H1 (cell line): ENCODE data around the gene B9D2. TPM values are rescaled to one million over a fixed set of nuclear protein-coding genes. Genes with fewer than 3 reads are reported as not detected.

Source experiments
- BACH1 ChIP-seq: IDR thresholded peaks from 2 replicates; pipeline ENCODE4 v1.6.1; 2012; ENCODE audit warnings: low read length, improper control_type of control experiment
- EP300 ChIP-seq, 2 experiments: IDR thresholded peaks; 1 replicate in 1 of 2; 2 replicates in 1 of 2; pipeline ENCODE4 v1.6.1; 2011 to 2012; ENCODE audit warnings: low read depth in 2 of 2, low read length in 2 of 2, mild to moderate bottlenecking in 2 of 2, borderline replicate concordance in 1 of 2, inconsistent platforms in 1 of 2, moderate library complexity in 1 of 2
- GTF2F1 ChIP-seq: IDR thresholded peaks from 2 replicates; pipeline ENCODE4 v1.6.1; 2012; ENCODE audit warnings: low read depth, low read length, improper control_type of control experiment, borderline replicate concordance
- HDAC2 ChIP-seq, 2 experiments: fragments of 300-600 bp in 1 of 2; sonication (generic) in 1 of 2; IDR thresholded peaks; 2 replicates each; pipeline ENCODE4 v1.6.1; 2011 to 2012; ENCODE audit warnings: low read depth in 2 of 2, low read length in 2 of 2, mild to moderate bottlenecking in 2 of 2, moderate library complexity in 2 of 2, borderline replicate concordance in 1 of 2, inconsistent platforms in 1 of 2
- POU5F1 ChIP-seq: IDR thresholded peaks from 2 replicates; pipeline ENCODE4 v1.6.1; 2011; ENCODE audit warnings: low read depth, mild to moderate bottlenecking, low read length, moderate library complexity
- RBBP5 ChIP-seq: IDR thresholded peaks from 2 replicates; pipeline ENCODE4 v1.7.1; 2012; ENCODE audit warnings: low read depth, mild to moderate bottlenecking, inconsistent platforms, low read length, moderate library complexity, borderline replicate concordance
- SIRT6 ChIP-seq: IDR thresholded peaks from one replicate; pipeline ENCODE4 v1.7.1; 2012; ENCODE audit warnings: low read length, inconsistent platforms
- TEAD4 ChIP-seq: IDR thresholded peaks from 2 replicates; pipeline ENCODE4 v1.6.1; 2012; ENCODE audit warnings: low read depth, low read length, inconsistent platforms, mixed read lengths
- polyA plus RNA-seq, 7 experiments: library from polyadenylated mRNA; depleted of rRNA in 3 of 7; stranded (reverse) in 5 of 7; unstranded in 2 of 7; fragments of >200 nt in 5 of 7; fragments of 200-250 nt in 2 of 7; gene quantifications; 1 replicate in 5 of 7; 2 replicates in 1 of 7; 4 replicates in 1 of 7; pipeline versions ENCODE4 v1.2.1 to v1.2.3, GENCODE V29; 2011 to 2013; ENCODE audit warnings: missing spikeins in 2 of 7, mixed read lengths in 2 of 7
- total RNA-seq: library from RNA; stranded (reverse); fragmentation: NEBNext Ultra II Directional; extraction: Animal tissue kit (Norgen Biotek cat#: 25700); gene quantifications from 2 replicates; pipeline ENCODE4 v1.2.1, GENCODE V29; 2021

The B9D2 gene
- total and polyA plus RNA-seq, 2 of the 8 experiments (the other 6 are each of a cell fraction or from before 2014, with no cell fraction given): 4.9 to 6.3 TPM

DNA sequence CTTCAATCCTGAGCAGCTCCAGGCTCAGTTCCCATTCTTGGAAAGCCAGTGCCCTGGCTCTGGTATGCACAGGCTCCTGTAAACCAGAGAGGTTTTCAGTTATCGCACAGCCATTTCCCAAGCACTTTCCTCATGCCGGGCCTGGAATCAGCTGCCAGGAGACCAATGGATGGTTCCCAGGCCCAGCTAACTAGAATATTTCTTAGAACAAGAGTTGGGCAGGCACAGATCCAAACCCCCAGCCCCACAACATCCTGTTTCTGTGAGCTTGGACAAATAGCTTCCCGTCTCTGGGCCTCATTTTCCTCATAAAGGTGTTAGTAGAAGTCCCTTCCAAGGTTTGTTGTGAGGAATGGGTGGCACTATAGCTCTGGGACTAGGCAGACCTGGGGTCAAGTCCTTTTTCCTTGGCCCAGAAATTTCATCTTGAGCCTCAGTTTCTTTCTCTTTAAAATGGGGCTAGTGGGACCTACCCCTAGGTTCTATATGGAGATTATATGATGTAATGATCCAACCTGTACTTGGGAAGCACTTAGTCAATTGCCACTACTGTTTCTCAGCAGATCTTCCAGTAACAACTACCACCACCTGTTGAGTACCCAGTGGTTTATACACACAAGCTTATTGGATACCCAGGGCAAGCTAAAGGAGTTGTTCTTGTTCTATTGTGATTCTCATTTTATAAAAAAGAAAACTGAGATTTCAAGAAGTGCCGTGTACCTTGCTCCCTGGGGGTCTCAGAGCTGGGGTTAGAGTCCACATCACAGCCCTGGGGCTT is 59.1 kb downstream of the B9D2 start (continued):
- TF ChIP-seq BACH1 (no peak), TEAD4 (no peak), RBBP5 (no peak), GTF2F1 (no peak), SIRT6 (no peak), POU5F1 (no peak), EP300 (IDR thresholded peaks at IDR 0.05; ENCODE audit: borderline replicate concordance in 1 of 2, low read depth in 2 of 2, low read length in 2 of 2) (no peak), HDAC2 (IDR thresholded peaks at IDR 0.05; ENCODE audit: borderline replicate concordance in 1 of 2, low read depth in 2 of 2, low read length in 2 of 2) (no peak)

Other genes starting within 250 kb of the B9D2 start
- 0.34 TPM in 1 of 2 replicates, not detected in the other for gene CYP2F1, start 249.7 kb downstream of the B9D2 start, total RNA-seq
- 0.17 and 1.0 TPM in 2 replicates for gene CYP2F1, start 249.7 kb downstream of the B9D2 start, polyA plus RNA-seq (2011; rRNA removed)
- 245 and 267 TPM in 2 replicates for gene CYP2S1, start 170.9 kb downstream of the B9D2 start, total RNA-seq
- gene CYP2S1, start 170.9 kb downstream of the B9D2 start, polyA plus RNA-seq (2011; rRNA removed): 97.9 and 210 TPM in 2 replicates
- gene AXL, start 144.9 kb downstream of the B9D2 start, total RNA-seq: 51.0 and 53.3 TPM in 2 replicates
- gene AXL, start 144.9 kb downstream of the B9D2 start, polyA plus RNA-seq (2011; rRNA removed): 35.3 and 62.4 TPM in 2 replicates
- gene HNRNPUL1, start 99.8 kb downstream of the B9D2 start, total RNA-seq: 264 and 268 TPM in 2 replicates
- gene HNRNPUL1, start 99.8 kb downstream of the B9D2 start, polyA plus RNA-seq (2011; rRNA removed): 99.5 and 157 TPM in 2 replicates
- 21.1 and 27.1 TPM in 2 replicates for gene CCDC97, start 54.0 kb downstream of the B9D2 start, total RNA-seq
- 19.8 and 32.6 TPM in 2 replicates for gene CCDC97, start 54.0 kb downstream of the B9D2 start, polyA plus RNA-seq (2011; rRNA removed)
- 10.6 and 12.2 TPM in 2 replicates for gene TGFB1, start 10.2 kb downstream of the B9D2 start, total RNA-seq
- 1.7 and 6.5 TPM in 2 replicates for gene TGFB1, start 10.2 kb downstream of the B9D2 start, polyA plus RNA-seq (2011; rRNA removed)
- 4.2 and 5.3 TPM in 2 replicates for gene TMEM91, start 12.4 kb upstream of the B9D2 start, total RNA-seq
- 7.4 and 12.9 TPM in 2 replicates for gene TMEM91, start 12.4 kb upstream of the B9D2 start, polyA plus RNA-seq (2011; rRNA removed)
- 56.2 and 66.0 TPM in 2 replicates for gene EXOSC5, start 33.2 kb upstream of the B9D2 start, total RNA-seq
- gene EXOSC5, start 33.2 kb upstream of the B9D2 start, polyA plus RNA-seq (2011; rRNA removed): 92.8 and 125 TPM in 2 replicates
- 14.2 and 15.2 TPM in 2 replicates for gene BCKDHA, start 33.7 kb upstream of the B9D2 start, total RNA-seq
- 69.6 and 103 TPM in 2 replicates for gene BCKDHA, start 33.7 kb upstream of the B9D2 start, polyA plus RNA-seq (2011; rRNA removed)
- 0.86 and 1.6 TPM in 2 replicates for gene B3GNT8, start 63.2 kb upstream of the B9D2 start, total RNA-seq
- 0.55 and 0.67 TPM in 2 replicates for gene B3GNT8, start 63.2 kb upstream of the B9D2 start, polyA plus RNA-seq (2011; rRNA removed)
- gene DMAC2, start 75.8 kb upstream of the B9D2 start, total RNA-seq: 86.8 and 92.2 TPM in 2 replicates
- 170 and 190 TPM in 2 replicates for gene DMAC2, start 75.8 kb upstream of the B9D2 start, polyA plus RNA-seq (2011; rRNA removed)
- not detected in 2 replicates for gene ERICH4, start 79.0 kb upstream of the B9D2 start, total RNA-seq
- gene ERICH4, start 79.0 kb upstream of the B9D2 start, polyA plus RNA-seq (2011; rRNA removed): not detected in 2 replicates
- not detected in 2 replicates for gene CEACAM21, start 212.0 kb upstream of the B9D2 start, total RNA-seq
- 0.06 TPM in 1 of 2 replicates, not detected in the other for gene CEACAM21, start 212.0 kb upstream of the B9D2 start, polyA plus RNA-seq (2011; rRNA removed)